ENCODE measurements around the gene KRT80. TPM values are rescaled to one million over a fixed set of nuclear protein-coding genes. Genes with fewer than 3 reads are reported as not detected.

Gene KRT80
- total RNA-seq, 4 donors from 2014 or later, result 1.1 TPM; not detected in 3

DNA sequence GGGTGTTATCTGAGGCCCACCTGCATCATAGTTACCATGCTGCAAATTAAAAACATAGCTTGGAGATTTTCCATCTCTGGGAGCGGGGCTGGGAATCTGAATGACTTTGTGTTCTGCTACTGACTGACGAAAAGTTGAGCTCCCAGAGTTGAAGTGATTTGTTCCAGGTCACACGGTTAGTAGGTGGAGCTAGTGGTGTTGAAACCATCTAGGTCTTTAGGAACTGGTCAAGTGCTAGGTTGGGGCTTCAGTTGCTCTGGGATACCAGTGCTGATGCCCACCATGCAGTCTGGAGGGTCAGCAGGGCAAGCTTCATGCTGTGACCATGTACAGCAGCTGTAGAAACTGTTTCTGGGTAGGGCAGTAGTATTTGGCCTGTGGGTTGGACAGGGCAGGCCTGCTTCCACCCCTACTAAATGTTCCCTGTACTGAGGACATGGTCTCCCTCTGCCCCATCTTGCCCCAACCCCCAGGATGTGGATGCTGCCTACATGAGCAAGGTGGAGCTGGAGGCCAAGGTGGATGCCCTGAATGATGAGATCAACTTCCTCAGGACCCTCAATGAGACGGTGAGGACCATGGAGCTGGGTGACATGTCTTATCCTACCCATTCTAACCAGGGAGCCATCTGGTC lies 46.5 kb upstream of the KRT80 start:
- H3K4me1 ChIP-seq, result no peaks in the 10 kb centered on the region
- no peaks in the 10 kb centered on the region for H3K36me3 ChIP-seq
- no peak for TF ChIP-seq POLR2A (IDR thresholded peaks at IDR 0.05)
- TF ChIP-seq, protein P1, sequence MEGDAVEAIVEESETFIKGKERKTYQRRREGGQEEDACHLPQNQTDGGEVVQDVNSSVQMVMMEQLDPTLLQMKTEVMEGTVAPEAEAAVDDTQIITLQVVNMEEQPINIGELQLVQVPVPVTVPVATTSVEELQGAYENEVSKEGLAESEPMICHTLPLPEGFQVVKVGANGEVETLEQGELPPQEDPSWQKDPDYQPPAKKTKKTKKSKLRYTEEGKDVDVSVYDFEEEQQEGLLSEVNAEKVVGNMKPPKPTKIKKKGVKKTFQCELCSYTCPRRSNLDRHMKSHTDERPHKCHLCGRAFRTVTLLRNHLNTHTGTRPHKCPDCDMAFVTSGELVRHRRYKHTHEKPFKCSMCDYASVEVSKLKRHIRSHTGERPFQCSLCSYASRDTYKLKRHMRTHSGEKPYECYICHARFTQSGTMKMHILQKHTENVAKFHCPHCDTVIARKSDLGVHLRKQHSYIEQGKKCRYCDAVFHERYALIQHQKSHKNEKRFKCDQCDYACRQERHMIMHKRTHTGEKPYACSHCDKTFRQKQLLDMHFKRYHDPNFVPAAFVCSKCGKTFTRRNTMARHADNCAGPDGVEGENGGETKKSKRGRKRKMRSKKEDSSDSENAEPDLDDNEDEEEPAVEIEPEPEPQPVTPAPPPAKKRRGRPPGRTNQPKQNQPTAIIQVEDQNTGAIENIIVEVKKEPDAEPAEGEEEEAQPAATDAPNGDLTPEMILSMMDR (IDR thresholded peaks at IDR 0.05), result no peak
- intact Hi-C loops (cut with DNase I; ENCODE audit: low total_unique reads), result no loop called here
- H3K9me3 ChIP-seq, result no peaks in the 10 kb centered on the region
- no peak overlapping the region for H3K4me3 ChIP-seq
- H3K27me3 ChIP-seq, result no peaks in the 10 kb centered on the region
- DNase-seq, result no peak
- no peak overlapping the region for H3K27ac ChIP-seq

DNA sequence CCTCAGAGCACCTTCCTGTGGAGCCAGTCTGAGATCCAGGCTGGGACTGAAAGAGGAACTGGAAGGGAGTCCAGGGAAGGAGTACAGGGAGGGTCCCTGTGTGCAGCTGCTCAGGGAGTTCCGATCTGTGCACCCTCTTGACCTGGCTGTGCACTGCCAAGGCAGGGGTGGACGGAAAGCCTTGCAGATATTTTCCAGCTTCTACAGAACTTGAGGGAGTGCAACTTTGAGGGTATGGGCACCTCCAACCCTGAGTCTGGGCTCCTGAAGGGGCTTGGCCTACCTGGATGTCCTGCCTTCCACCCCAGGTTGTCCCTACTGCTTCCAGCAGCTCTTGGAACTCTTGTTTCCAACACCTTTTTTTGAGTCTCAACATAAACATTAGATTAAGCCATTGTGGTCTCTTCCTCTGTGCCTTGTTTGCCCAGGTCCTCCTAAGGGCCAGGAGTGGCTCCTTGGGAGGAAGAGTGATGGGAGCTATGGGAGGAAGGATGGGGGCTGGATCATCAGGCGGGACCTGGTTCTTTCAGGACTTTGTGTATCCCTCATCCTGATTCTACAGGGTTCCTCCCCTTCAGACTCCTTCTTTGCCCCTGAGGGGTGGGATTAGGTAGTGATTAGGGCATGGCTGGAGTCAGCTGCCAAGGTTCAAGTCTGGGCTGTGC lies 44.7 kb upstream of the KRT80 start:
- Histone ChIP-seq H3K27ac (no peak overlapping the region), H3K4me1 (no peaks in the 10 kb centered on the region), H3K36me3 (no peaks in the 10 kb centered on the region), H3K27me3 (peaks cover 0 to 3% of the 10 kb centered on the region in 2 donors), H3K4me3 (no peak overlapping the region), H3K9me3 (no peaks in the 10 kb centered on the region)
- intact Hi-C loops (cut with DNase I; ENCODE audit: low total_unique reads), result no loop called here
- TF ChIP-seq, protein P1 (IDR thresholded peaks at IDR 0.05), result no peak
- TF ChIP-seq POLR2A (IDR thresholded peaks at IDR 0.05), result no peak
- DNase-seq, result no peak

DNA sequence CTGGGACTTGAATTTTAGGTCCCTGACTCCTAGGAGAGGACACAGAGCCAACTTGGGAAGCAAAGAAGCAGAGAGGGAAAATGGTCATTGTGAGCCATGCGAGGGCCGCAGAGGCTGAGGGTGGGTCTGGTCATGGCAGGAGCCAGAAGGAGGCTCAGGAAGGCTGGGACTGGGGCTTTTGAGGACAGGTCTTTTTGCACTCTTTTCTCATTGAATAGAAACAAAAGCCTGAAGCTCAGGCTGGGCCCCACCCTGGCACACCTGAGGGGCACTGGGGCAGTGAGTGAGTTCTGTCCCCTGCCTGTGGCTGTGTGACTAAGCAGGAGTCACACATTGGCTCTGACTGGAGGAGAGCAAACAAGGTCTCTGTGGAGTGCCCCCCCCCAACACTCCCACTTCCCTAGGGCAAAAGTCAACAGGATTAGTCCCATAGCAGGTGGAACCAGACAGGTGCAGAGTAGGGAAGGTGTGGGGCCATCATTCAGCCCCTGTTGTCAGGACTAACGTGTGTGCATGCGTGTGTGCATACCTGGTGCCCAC lies 44.1 kb upstream of the KRT80 start:
- no peak for TF ChIP-seq POLR2A (IDR thresholded peaks at IDR 0.05)
- TF ChIP-seq, protein P1 (IDR thresholded peaks at IDR 0.05), result no peak
- Histone ChIP-seq H3K4me3 (no peak overlapping the region), H3K27ac (no peak overlapping the region), H3K27me3 (peaks cover 0 to 3% of the 10 kb centered on the region in 2 donors), H3K4me1 (no peaks in the 10 kb centered on the region), H3K36me3 (no peaks in the 10 kb centered on the region), H3K9me3 (no peaks in the 10 kb centered on the region)
- intact Hi-C loops (cut with DNase I; ENCODE audit: low total_unique reads), result no loop called here
- no peak for DNase-seq

DNA sequence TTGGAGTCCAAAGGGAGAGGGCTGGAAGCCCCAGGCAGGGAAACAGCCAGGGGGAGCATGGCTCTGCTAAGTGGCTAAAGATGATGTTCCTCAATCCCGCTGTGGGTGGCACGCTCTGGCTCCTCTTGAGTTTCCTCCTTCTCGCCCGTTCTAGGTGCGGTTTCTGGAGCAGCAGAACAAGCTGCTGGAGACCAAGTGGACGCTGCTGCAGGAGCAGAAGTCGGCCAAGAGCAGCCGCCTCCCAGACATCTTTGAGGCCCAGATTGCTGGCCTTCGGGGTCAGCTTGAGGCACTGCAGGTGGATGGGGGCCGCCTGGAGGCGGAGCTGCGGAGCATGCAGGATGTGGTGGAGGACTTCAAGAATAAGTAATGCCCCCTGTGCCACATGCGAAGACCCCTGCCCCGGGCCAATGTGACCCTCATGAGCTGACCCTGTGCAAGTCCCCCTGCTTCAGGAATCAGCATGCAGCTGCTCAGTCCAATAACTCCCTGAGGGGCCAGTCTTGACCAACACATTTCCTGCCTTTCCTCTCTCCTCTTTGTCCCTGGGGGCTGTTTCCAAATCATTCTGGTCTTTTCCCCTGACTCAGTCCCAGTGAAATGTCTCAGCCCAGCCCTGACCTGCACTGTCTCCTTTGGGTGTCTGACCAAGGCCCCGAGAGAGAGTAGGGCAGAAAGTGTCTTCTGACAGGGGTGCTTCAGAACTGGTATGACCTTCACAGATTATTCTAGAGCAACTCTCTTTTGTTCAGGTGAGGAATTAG lies 43.4 kb upstream of the KRT80 start:
- intact Hi-C loops (cut with DNase I; ENCODE audit: low total_unique reads), result no loop called here
- no peaks in the 10 kb centered on the region for H3K9me3 ChIP-seq
- no peak overlapping the region for H3K27ac ChIP-seq
- no peak overlapping the region for H3K4me3 ChIP-seq
- no peaks in the 10 kb centered on the region for H3K4me1 ChIP-seq
- peaks cover 0 to 3% of the 10 kb centered on the region in 2 donors for H3K27me3 ChIP-seq
- TF ChIP-seq, protein P1 (IDR thresholded peaks at IDR 0.05), result no peak
- no peak for TF ChIP-seq POLR2A (IDR thresholded peaks at IDR 0.05)
- H3K36me3 ChIP-seq, result no peaks in the 10 kb centered on the region
- DNase-seq, result no peak

Measured in uterus (tissue), 4 donors.